PFSK-1 (cell line): ENCODE data around the gene C1orf141.

Experiments used
- POLR2AphosphoS5 ChIP-seq: IDR thresholded peaks from 2 replicates; pipeline ENCODE4 v1.6.1; 2012; ENCODE audit warnings: low read depth, mild to moderate bottlenecking, control low read depth, low read length, moderate library complexity
- SIN3A ChIP-seq: IDR thresholded peaks from 2 replicates; pipeline ENCODE4 v1.6.1; 2012; ENCODE audit warnings: mild to moderate bottlenecking, low read length, moderate library complexity, borderline replicate concordance; ENCODE audit not compliant: insufficient read depth
- TAF1 ChIP-seq: IDR thresholded peaks from 2 replicates; pipeline ENCODE4 v1.6.1; 2012; ENCODE audit warnings: low read length, control low read depth, borderline replicate concordance; ENCODE audit not compliant: insufficient read depth

DNA sequence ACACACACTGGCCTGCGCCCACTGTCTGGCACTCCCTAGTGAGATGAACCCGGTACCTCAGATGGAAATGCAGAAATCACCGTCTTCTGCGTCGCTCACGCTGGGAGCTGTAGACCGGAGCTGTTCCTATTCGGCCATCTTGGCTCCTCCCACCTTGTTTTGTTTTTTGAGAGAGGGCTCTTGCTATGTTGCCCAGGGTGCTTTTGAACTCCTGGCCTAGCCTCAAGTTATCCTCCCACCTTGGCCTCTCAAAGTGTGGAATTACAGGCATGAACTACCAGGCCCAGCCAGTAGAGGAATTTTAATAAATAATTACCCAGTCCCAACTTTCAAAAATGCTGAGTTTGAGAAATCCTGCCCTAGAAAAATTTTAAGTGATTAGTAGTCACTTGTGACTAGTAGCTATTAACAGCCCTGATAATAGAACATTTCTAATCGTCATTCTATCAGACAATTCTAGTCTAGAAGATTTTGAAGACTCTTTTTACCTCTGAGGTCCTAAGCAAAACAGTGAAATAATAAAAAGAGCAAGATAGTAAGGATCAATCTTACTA lies 49.9 kb downstream of the C1orf141 start:
- TF ChIP-seq TAF1 (no peak), POLR2AphosphoS5 (no peak), SIN3A (no peak)
